ENCODE measurements around the gene FIG4.
"Not testable (repeated sequence)": the region's sequence is repeated elsewhere in the genome, so short reads cannot be mapped to it uniquely, and the experiment has no call there.

FIG4 gene

DNA sequence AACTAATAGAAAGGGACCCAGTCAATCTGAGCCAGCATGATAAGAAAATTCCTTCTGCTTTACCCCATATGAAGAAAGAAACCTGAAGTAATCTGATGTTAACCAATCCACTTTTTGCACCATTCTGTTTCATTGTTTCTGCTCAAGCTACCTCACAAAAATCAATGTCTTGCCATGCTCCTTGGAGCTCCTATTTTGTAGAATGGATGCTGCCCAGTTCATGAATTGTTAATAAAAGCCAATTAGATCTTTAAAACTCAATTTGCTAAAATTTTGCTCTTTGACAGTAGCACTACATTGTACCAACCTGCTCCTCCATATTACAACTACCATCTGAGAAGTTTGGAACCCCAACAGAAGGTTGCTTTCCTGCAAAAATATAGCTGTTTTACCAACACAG is 170.8 kb downstream of the FIG4 start:
- no peak overlapping the region for H3K4me3 ChIP-seq
- H3K27ac ChIP-seq: no peak overlapping the region
- TF ChIP-seq, protein P1, sequence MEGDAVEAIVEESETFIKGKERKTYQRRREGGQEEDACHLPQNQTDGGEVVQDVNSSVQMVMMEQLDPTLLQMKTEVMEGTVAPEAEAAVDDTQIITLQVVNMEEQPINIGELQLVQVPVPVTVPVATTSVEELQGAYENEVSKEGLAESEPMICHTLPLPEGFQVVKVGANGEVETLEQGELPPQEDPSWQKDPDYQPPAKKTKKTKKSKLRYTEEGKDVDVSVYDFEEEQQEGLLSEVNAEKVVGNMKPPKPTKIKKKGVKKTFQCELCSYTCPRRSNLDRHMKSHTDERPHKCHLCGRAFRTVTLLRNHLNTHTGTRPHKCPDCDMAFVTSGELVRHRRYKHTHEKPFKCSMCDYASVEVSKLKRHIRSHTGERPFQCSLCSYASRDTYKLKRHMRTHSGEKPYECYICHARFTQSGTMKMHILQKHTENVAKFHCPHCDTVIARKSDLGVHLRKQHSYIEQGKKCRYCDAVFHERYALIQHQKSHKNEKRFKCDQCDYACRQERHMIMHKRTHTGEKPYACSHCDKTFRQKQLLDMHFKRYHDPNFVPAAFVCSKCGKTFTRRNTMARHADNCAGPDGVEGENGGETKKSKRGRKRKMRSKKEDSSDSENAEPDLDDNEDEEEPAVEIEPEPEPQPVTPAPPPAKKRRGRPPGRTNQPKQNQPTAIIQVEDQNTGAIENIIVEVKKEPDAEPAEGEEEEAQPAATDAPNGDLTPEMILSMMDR (IDR thresholded peaks at IDR 0.05): no peak
- DNase-seq (ENCODE audit: low spot score): no peak

DNA sequence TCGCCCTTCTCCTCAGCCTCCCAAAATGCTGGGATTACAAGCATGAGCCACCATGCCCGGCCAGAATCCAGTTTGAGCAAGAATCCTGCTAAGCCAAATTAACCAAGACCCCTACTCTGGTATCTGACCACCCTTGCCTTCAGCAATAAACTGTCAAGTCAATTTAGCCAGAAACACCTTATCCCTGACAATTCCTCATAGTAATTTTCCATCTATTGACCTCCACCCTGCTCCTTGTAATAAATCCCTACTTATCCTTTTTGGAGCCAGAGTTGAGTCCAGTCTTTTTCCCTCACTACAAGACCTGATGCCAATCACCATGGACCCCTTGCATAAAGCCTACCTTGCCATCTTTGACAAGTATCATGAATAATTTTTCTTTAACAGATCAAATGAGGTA is 173.0 kb downstream of the FIG4 start:
- Histone ChIP-seq H3K27ac (no peak overlapping the region), H3K4me3 (no peak overlapping the region)
- no peak for DNase-seq (ENCODE audit: low spot score)
- TF ChIP-seq, protein P1 (IDR thresholded peaks at IDR 0.05): no peak

DNA sequence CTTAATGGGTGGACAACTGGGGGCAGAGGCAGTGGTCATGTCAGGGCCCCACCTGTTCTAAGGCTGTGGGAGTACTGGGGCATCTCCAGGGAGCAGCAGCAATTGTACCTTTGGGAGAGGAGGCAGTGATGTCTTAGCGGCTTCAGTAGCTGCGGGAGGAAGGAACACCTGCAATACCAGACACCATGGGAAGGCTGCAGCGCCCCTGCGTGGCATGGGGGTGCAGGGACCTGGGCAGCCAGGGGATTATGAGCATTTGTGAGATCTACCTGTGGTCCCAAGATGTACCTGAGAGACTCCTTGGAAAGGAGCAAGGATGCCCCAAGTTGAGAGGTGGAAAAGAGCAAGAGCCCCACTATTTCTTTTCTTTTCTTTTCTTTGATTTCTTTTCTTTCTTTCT is 174.9 kb downstream of the FIG4 start:
- no peak for DNase-seq (ENCODE audit: low spot score)
- H3K4me3 ChIP-seq: no peak overlapping the region
- TF ChIP-seq, protein P1 (IDR thresholded peaks at IDR 0.05): no peak
- no peak overlapping the region for H3K27ac ChIP-seq

DNA sequence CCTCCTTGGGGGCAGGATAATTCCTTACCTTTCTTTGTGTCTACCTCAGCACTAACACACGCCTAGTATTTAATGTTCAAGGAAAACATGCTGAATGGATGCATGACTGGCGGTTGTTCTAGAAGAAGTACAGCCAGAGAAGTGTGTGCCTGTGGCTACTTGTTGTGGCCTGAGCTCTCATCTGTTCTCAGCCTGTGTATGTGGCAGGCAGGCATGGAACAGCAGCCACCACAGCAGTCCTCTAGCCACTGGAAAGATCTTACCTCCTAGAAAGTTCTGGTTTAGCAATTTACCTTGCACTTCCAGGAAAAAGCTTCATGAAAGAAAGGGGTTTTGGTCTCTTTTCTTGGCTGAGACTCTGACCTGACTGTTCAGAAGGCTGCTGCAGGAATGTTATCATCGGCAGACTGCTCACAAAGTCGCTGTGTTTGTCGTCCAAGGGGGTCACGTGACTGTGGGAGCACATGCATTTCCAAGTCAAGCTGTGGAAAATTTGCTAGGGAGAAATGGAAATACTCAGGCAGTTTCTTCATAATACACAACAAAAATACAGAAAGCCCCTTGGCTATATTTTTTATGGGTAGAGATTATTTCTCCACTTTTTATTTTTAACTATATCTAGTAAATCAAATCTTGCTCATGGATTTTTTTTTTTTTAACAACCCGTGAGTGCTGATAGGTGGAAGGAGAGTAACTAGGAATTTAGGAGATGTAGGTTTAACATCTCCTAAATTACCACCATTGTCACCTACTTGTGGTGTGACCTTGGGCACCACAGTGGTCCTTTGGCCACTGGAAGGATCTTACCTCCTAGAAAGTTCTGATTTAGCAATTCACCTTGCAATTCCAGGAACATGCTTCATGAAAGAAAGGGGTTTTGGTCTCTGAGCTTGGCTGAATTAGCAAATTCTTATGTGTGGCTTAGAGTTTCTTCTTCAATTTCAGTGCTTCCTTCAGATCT is 176.2 kb downstream of the FIG4 start:
- TF ChIP-seq, protein P1 (IDR thresholded peaks at IDR 0.05): no peak
- no peak for DNase-seq (ENCODE audit: low spot score)
- no peak overlapping the region for H3K27ac ChIP-seq

DNA sequence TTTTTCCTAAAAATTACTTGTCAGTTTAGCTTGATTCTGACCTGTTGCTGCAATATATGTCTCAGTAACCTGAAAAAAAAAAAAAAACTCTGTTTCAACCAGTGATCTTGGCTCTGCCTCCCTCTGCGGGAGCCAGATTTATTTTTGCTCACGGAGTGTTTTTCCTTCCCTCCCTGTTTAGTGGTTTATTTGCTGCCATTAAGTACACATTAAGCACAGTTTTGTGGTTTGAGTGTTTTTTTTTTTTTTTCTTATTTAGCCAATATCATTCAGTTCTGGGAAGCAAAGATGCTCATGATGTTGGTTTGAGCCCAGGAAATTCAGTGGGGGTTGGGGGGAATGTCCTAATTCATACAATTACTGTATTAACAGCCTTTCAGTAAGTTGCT is 176.9 kb downstream of the FIG4 start:
- H3K4me3 ChIP-seq: no peak overlapping the region
- no peak for DNase-seq (ENCODE audit: low spot score)
- TF ChIP-seq, protein P1 (IDR thresholded peaks at IDR 0.05): no peak
- no peak overlapping the region for H3K27ac ChIP-seq

More for the DNA sequence above, 176.2 kb downstream of the FIG4 start:
- H3K4me3 ChIP-seq: no peak overlapping the region

DNA sequence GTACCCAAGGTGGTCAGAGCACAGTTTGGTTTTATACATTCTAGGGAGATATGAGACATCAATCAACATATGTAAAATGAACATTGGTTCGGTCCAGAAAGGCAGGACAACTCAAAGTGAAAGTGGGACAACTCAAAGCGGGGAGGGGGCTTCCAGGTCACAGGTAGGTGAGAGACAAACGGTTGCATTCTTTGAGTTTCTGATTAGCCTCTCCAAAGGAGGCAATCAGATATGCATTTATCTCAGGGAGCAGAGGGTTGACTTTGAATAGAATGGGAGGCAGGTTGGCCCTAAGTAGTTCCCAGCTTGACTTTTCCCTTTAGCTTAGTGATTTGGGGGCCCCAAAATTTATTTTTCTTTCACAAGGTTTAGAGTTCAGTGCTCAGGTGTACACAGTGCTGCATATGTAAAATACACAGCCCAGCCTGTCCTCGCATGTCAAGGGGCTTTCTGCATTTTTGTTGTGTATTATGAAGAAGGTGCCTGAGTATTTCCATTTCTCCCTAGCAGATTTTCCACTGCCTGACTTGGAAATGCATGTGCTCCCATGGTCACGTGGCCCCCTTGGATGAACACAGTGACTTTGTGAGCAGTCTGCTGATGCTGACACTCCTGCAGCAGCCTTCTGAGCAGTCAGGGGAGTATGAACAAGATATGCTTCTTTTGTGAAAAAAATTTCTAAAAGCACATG is 178.4 kb downstream of the FIG4 start:
- not testable (repeated sequence) for DNase-seq (ENCODE audit: low spot score); H3K4me3 ChIP-seq; H3K27ac ChIP-seq

DNA sequence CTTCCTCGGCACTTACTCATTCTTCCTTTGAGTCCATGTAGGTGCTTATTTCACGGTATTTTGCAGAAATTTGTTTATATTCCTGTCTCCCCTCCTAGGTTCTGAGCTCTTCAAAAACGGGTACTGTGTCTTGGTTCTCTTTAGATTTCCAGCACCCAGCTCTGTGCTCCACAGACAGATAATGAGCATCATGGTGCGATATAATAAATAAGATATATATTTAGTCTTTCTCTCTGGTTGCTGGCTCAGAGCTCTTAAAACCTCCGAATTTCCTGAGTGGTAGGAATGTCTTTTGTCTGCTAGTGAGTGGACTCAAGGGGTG is 179.0 kb downstream of the FIG4 start:
- DNase-seq (ENCODE audit: low spot score): no peak
- Histone ChIP-seq H3K4me3 (no peak overlapping the region), H3K27ac (no peak overlapping the region)
- TF ChIP-seq, protein P1 (IDR thresholded peaks at IDR 0.05): no peak

Data from coronary artery (tissue), 2 donors.